MV-4-11 (cell line): ENCODE results near the gene SLAIN1.
A peak's percentile ranks its signal among the peaks of the same experiment; 100 is the strongest.

Experiments used
- DNase-seq: peaks from one replicate; lab custom pipeline; 2025; lab: John Stamatoyannopoulos, UW

Gene SLAIN1

GRCh38 chr13:77751513-77752456 lies 54.3 kb downstream of the SLAIN1 start:
- peak; percentile 50 for DNase-seq

- no peak for DNase-seq
Measured at GRCh38 chr13:77752512-77753069, 55.1 kb downstream of the SLAIN1 start.

- DNase-seq: no peak
Measured at GRCh38 chr13:77760893-77761292, 63.4 kb downstream of the SLAIN1 start.

- peak; percentile 77 for DNase-seq
Measured at GRCh38 chr13:77767413-77767812, 69.9 kb downstream of the SLAIN1 start.

- no peak for DNase-seq
Measured at GRCh38 chr13:77774181-77774580, 76.7 kb downstream of the SLAIN1 start.

- no peak for DNase-seq
Measured at GRCh38 chr13:77776704-77777103, 79.2 kb downstream of the SLAIN1 start.

GRCh38 chr13:77779552-77780272 lies 82.2 kb downstream of the SLAIN1 start:
- DNase-seq: peak; percentile 78

GRCh38 chr13:77781808-77782207 lies 84.3 kb downstream of the SLAIN1 start:
- no peak for DNase-seq

GRCh38 chr13:77784515-77784914 lies 87.0 kb downstream of the SLAIN1 start:
- peak; percentile 19 for DNase-seq

GRCh38 chr13:77786695-77787287 lies 89.3 kb downstream of the SLAIN1 start:
- no peak for DNase-seq

GRCh38 chr13:77789376-77789775 lies 91.9 kb downstream of the SLAIN1 start:
- DNase-seq: peak; percentile 63

- no peak for DNase-seq
Measured at GRCh38 chr13:77800219-77800618, 102.7 kb downstream of the SLAIN1 start.

- DNase-seq: no peak
Measured at GRCh38 chr13:77806518-77806917, 109.0 kb downstream of the SLAIN1 start.

GRCh38 chr13:77807431-77808135 lies 110.1 kb downstream of the SLAIN1 start:
- no peak for DNase-seq

GRCh38 chr13:77810430-77810829 lies 112.9 kb downstream of the SLAIN1 start:
- peak; percentile 43 for DNase-seq

- no peak for DNase-seq
Measured at GRCh38 chr13:77810878-77811277, 113.4 kb downstream of the SLAIN1 start.

- DNase-seq: no peak
Measured at GRCh38 chr13:77811381-77811780, 113.9 kb downstream of the SLAIN1 start.

GRCh38 chr13:77811981-77812380 lies 114.5 kb downstream of the SLAIN1 start:
- DNase-seq: no peak
